GM19455 (cell line): ENCODE results near the gene LRRC8B.

Source experiments
- ATAC-seq: cut with Tn5 transposase; IDR thresholded peaks from one replicate; pipeline ENCODE4 v1.9.1; 2021; ENCODE audit not compliant: unreplicated experiment

The LRRC8B gene

GRCh38 chr1:89546082-89546889 is 21.7 kb downstream of the LRRC8B start:
- ATAC-seq, result no peak

- ATAC-seq, result no peak
Measured at GRCh38 chr1:89546934-89547562, 22.4 kb downstream of the LRRC8B start.

GRCh38 chr1:89547563-89548116 is 23.0 kb downstream of the LRRC8B start:
- ATAC-seq, result no peak

GRCh38 chr1:89548122-89548857 is 23.7 kb downstream of the LRRC8B start:
- ATAC-seq, result peak; percentile 47

GRCh38 chr1:89550995-89551394 is 26.4 kb downstream of the LRRC8B start:
- no peak for ATAC-seq

- ATAC-seq, result peak; percentile 77
Measured at GRCh38 chr1:89552471-89553081, 27.9 kb downstream of the LRRC8B start.

GRCh38 chr1:89553157-89553556 is 28.5 kb downstream of the LRRC8B start:
- ATAC-seq, result no peak

GRCh38 chr1:89555550-89555949 is 30.9 kb downstream of the LRRC8B start:
- no peak for ATAC-seq

- ATAC-seq, result no peak
Measured at GRCh38 chr1:89556726-89557444, 32.3 kb downstream of the LRRC8B start.

GRCh38 chr1:89557445-89557825 is 32.8 kb downstream of the LRRC8B start:
- no peak for ATAC-seq

- no peak for ATAC-seq
Measured at GRCh38 chr1:89557956-89558355, 33.3 kb downstream of the LRRC8B start.

- no peak for ATAC-seq
Measured at GRCh38 chr1:89563957-89564604, 39.5 kb downstream of the LRRC8B start.

- no peak for ATAC-seq
Measured at GRCh38 chr1:89565521-89565920, 40.9 kb downstream of the LRRC8B start.

- no peak for ATAC-seq
Measured at GRCh38 chr1:89566761-89567174, 42.1 kb downstream of the LRRC8B start.

GRCh38 chr1:89567797-89568196 is 43.2 kb downstream of the LRRC8B start:
- ATAC-seq, result no peak

- no peak for ATAC-seq
Measured at GRCh38 chr1:89573410-89573809, 48.8 kb downstream of the LRRC8B start.

- ATAC-seq, result no peak
Measured at GRCh38 chr1:89574621-89575020, 50.0 kb downstream of the LRRC8B start.

- ATAC-seq, result no peak
Measured at GRCh38 chr1:89575207-89575606, 50.6 kb downstream of the LRRC8B start.

GRCh38 chr1:89576013-89576412 is 51.4 kb downstream of the LRRC8B start:
- ATAC-seq, result no peak

- ATAC-seq, result no peak
Measured at GRCh38 chr1:89578151-89578550, 53.5 kb downstream of the LRRC8B start.
